SK-N-SH (cell line): ENCODE measurements around the gene BRD1. TPM values are rescaled to one million over a fixed set of nuclear protein-coding genes. Genes with fewer than 3 reads are reported as not detected.

ENCODE experiments used
- CTCF ChIA-PET: fragments of 300-600, 350-600 bp; formaldehyde crosslinking; extraction: SDS; loops from one replicate; lab custom pipeline; 2021; lab: Yijun Ruan, JAX
- POLR2A ChIA-PET: fragments of 350-600 bp; sonication (Branson Sonifier 250); formaldehyde crosslinking; extraction: SDS; loops from one replicate; lab custom pipeline; 2020; ENCODE audit warnings: antibody characterized with exemption, inconsistent platforms; lab: Yijun Ruan, JAX
- DNase-seq: peaks from one replicate; pipeline ENCODE4 v3.0.0; 2012
- H2AFZ ChIP-seq: fragments of 200-600 bp; sonication (generic); 2 replicates; pipeline ENCODE4 v1.8.1; 2016; ENCODE audit warnings: antibody characterized with exemption, mild to moderate bottlenecking, low read depth
- H3F3A ChIP-seq: fragments of 200-600 bp; sonication (generic); replicated peaks from 2 replicates; pipeline ENCODE3; 2016; ENCODE audit warnings: antibody characterized with exemption, mild to moderate bottlenecking; ENCODE audit not compliant: insufficient read depth
- H3K27ac ChIP-seq, 2 experiments: fragments of 200-500 bp in 1 of 2; fragments of 200-600 bp in 1 of 2; sonication (Bioruptor generic) in 1 of 2; sonication (generic), shearing (Covaris generic) in 1 of 2; 2 replicates each; pipeline versions ENCODE4 v1.5.1 to v1.6.1; 2014 to 2016; ENCODE audit warnings: low read depth in 2 of 2, inconsistent platforms in 1 of 2, low read length in 1 of 2, mild to moderate bottlenecking in 1 of 2, mixed read lengths in 1 of 2
- H3K27me3 ChIP-seq: fragments of 200-600 bp; sonication (generic), shearing (Covaris generic); 2 replicates; pipeline ENCODE4 v1.6.1; 2016; ENCODE audit warnings: mixed run types; ENCODE audit not compliant: insufficient read depth
- H3K36me3 ChIP-seq, 2 experiments: fragments of 200-500 bp in 1 of 2; fragments of 200-600 bp in 1 of 2; sonication (Bioruptor generic) in 1 of 2; sonication (generic) in 1 of 2; replicated peaks in 1 of 2; 2 replicates each; pipeline versions ENCODE3 to v1.5.1; 2014 to 2016; ENCODE audit warnings: low read length in 1 of 2, mild to moderate bottlenecking in 1 of 2; ENCODE audit not compliant: insufficient read depth in 2 of 2, control insufficient read depth in 1 of 2
- H3K4me1 ChIP-seq, 2 experiments: fragments of 200-500 bp in 1 of 2; fragments of 200-600 bp in 1 of 2; sonication (Bioruptor generic) in 1 of 2; sonication (generic), shearing (Covaris generic) in 1 of 2; 2 replicates each; pipeline versions ENCODE4 v1.5.1 to v1.6.1; 2014 to 2016; ENCODE audit warnings: low read depth in 1 of 2, low read length in 1 of 2, mixed run types in 1 of 2; ENCODE audit not compliant: insufficient read depth in 2 of 2, control insufficient read depth in 1 of 2
- H3K4me2 ChIP-seq: fragments of 200-600 bp; sonication (generic), shearing (Covaris generic); 2 replicates; pipeline ENCODE4 v1.6.1; 2017; ENCODE audit warnings: mixed run types
- H3K4me3 ChIP-seq, 2 experiments: fragments of 200-500 bp in 1 of 2; fragments of 200-600 bp in 1 of 2; sonication (Bioruptor generic) in 1 of 2; sonication (generic), shearing (Covaris generic) in 1 of 2; 2 replicates each; pipeline versions ENCODE4 v1.5.1 to v1.8.1; 2014 to 2016; ENCODE audit warnings: low read depth in 2 of 2, inconsistent platforms in 1 of 2, low read length in 1 of 2, mild to moderate bottlenecking in 1 of 2, mixed read lengths in 1 of 2, moderate library complexity in 1 of 2
- H3K79me2 ChIP-seq: fragments of 200-600 bp; sonication (generic); 2 replicates; pipeline ENCODE4 v1.8.1; 2017; ENCODE audit warnings: mild to moderate bottlenecking; ENCODE audit not compliant: insufficient read depth
- H3K9ac ChIP-seq: fragments of 200-600 bp; sonication (generic); 2 replicates; pipeline ENCODE4 v1.6.1; 2017; ENCODE audit warnings: mixed run types
- H3K9me2 ChIP-seq: fragments of 200-600 bp; sonication (generic); 2 replicates; pipeline ENCODE4 v1.6.1; 2017; ENCODE audit warnings: mixed run types
- H3K9me3 ChIP-seq: fragments of 200-600 bp; sonication (generic); 2 replicates; pipeline ENCODE4 v1.6.1; 2017; ENCODE audit warnings: mixed run types, mild to moderate bottlenecking, moderate library complexity
- H4K20me1 ChIP-seq: fragments of 200-600 bp; sonication (generic); 2 replicates; pipeline ENCODE4 v1.6.1; 2017; ENCODE audit warnings: mild to moderate bottlenecking, mixed run types; ENCODE audit not compliant: insufficient read depth
- CHD2 ChIP-seq: fragments of 150-350 bp; IDR thresholded peaks from 2 replicates; pipeline ENCODE4 v1.6.1; 2018; ENCODE audit warnings: low read length; ENCODE audit not compliant: partially characterized antibody
- ELF1 ChIP-seq: IDR thresholded peaks from 2 replicates; pipeline ENCODE4 v1.4.0; 2012
- EP300 ChIP-seq, 2 experiments: IDR thresholded peaks; 2 replicates each; pipeline versions ENCODE4 v1.4.0 to v1.6.1; 2012; ENCODE audit warnings: borderline replicate concordance in 1 of 2, low read depth in 1 of 2, low read length in 1 of 2
- EZH2phosphoT487 ChIP-seq: fragments of 200-600 bp; sonication (generic); IDR thresholded peaks from 2 replicates; pipeline ENCODE4 v1.6.1; 2017; ENCODE audit warnings: low read depth, mixed run types, mild to moderate bottlenecking, antibody characterized with exemption, moderate library complexity, borderline replicate concordance
- GATA2 ChIP-seq: sonication (generic); formaldehyde crosslinking; IDR thresholded peaks from 2 replicates; pipeline ENCODE4 v1.5.0; 2020; ENCODE audit warnings: mild to moderate bottlenecking, missing genetic modification reagents
- MXI1 ChIP-seq: IDR thresholded peaks from 2 replicates; pipeline ENCODE4 v1.6.1; 2012; ENCODE audit warnings: mild to moderate bottlenecking, low read depth, low read length, improper control_type of control experiment
- RXRA ChIP-seq: IDR thresholded peaks from 2 replicates; pipeline ENCODE4 v1.4.0; 2012; ENCODE audit warnings: low read depth, mild to moderate bottlenecking, borderline replicate concordance
- SMC3 ChIP-seq: IDR thresholded peaks from 2 replicates; pipeline ENCODE4 v1.6.1; 2012; ENCODE audit warnings: low read depth, low read length, improper control_type of control experiment
- TCF12 ChIP-seq: IDR thresholded peaks from 2 replicates; pipeline ENCODE4 v1.4.0; 2012
- USF1 ChIP-seq: IDR thresholded peaks from 2 replicates; pipeline ENCODE4 v1.4.0; 2012; ENCODE audit warnings: low read depth, borderline replicate concordance
- WGBS: methylation state at CpG from one replicate; pipeline ENCODE4 v1.1.6; 2017; ENCODE audit warnings: low lambda C conversion rate; 5-methylcytosine and 5-hydroxymethylcytosine counted together
- polyA plus RNA-seq, 3 experiments: library from polyadenylated mRNA; depleted of rRNA; stranded (reverse); fragments of >200 nt; gene quantifications; 2 replicates each; pipeline ENCODE4 v1.2.3, GENCODE V29; 2012
- TF ChIP-seq, protein P1 (sequence below): IDR thresholded peaks from 2 replicates; pipeline ENCODE4 v1.4.0; 2012; ENCODE audit warnings: low read depth, borderline replicate concordance
- TF ChIP-seq, protein P2 (sequence below): fragments of 200-600 bp; sonication (generic); IDR thresholded peaks from 2 replicates; pipeline ENCODE4 v1.6.1; 2017; ENCODE audit warnings: antibody characterized with exemption, mild to moderate bottlenecking, moderate library complexity
- TF ChIP-seq, protein P3 (sequence below): fragments of 150-350 bp; IDR thresholded peaks from 2 replicates; pipeline ENCODE4 v1.6.1; 2017; ENCODE audit warnings: antibody characterized with exemption, low read length, low read depth, borderline replicate concordance

The BRD1 gene
- polyA plus RNA-seq, 1 of the 3 experiments (the other 2 are of a cell fraction), result 10.3 TPM

DNA sequence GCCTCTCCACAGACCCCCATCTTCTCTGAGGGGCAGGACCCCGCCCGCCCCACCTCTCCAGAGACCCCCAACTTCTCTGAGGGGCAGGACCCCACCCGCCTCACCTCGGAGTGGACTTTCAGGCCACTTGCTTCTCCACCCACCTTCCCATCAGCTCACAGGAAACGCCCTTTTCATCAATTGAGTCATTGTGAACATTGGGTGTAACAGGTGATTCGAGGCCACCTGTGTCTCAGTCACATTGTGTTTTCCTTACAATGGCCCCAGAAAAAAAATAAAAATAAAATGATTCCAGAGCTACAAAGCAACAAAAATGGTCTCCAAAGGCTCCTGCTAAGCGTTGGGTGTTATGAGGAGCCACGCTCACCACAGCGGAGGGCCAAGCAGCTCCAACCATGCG, 36.0 kb downstream of the BRD1 start:
- H3K4me1 ChIP-seq, result peaks cover 0 to 49% of the 10 kb centered on the region in 2 experiments; a peak in 1 of 4 replicates
- H3K27ac ChIP-seq, result no peak overlapping the region; a peak in 1 of 4 replicates
- H3K4me2 ChIP-seq, result no peak overlapping the region
- ChIA-PET CTCF (interaction anchor here (0.6 kb wide), 1 partner anchor 201 kb away, joined by 3 read pairs; no protein-coding TSS in a partner anchor), POLR2A (interaction anchor here (0.5 kb wide), 1 partner anchor 223 kb away, joined by 4 read pairs; no protein-coding TSS in a partner anchor)
- no peaks in the 10 kb centered on the region for H3F3A ChIP-seq
- H3K79me2 ChIP-seq, result peaks cover 97% of the 10 kb centered on the region
- no peak overlapping the region for H3K4me3 ChIP-seq
- no peak overlapping the region for H2AFZ ChIP-seq
- H3K36me3 ChIP-seq, result peaks cover 21 to 89% of the 10 kb centered on the region in 2 experiments
- WGBS, result 95% methylated on average over 10 of the region's 10 CpGs
- H3K9ac ChIP-seq, result no peak overlapping the region
- H4K20me1 ChIP-seq, result peaks cover 90% of the 10 kb centered on the region
- DNase-seq, result no peak
- no peaks in the 10 kb centered on the region for H3K9me3 ChIP-seq
- H3K9me2 ChIP-seq, result no peaks in the 10 kb centered on the region
- no peaks in the 10 kb centered on the region for H3K27me3 ChIP-seq
- TF ChIP-seq USF1 (no peak), GATA2 (no peak), CHD2 (no peak), EZH2phosphoT487 (no peak), RXRA (no peak), EP300 (IDR thresholded peaks at IDR 0.05; ENCODE audit: borderline replicate concordance in 1 of 2, low read depth in 1 of 2, low read length in 1 of 2) (no peak), TCF12 (no peak), MXI1 (no peak), ELF1 (no peak), SMC3 (no peak)
- TF ChIP-seq, protein P1, sequence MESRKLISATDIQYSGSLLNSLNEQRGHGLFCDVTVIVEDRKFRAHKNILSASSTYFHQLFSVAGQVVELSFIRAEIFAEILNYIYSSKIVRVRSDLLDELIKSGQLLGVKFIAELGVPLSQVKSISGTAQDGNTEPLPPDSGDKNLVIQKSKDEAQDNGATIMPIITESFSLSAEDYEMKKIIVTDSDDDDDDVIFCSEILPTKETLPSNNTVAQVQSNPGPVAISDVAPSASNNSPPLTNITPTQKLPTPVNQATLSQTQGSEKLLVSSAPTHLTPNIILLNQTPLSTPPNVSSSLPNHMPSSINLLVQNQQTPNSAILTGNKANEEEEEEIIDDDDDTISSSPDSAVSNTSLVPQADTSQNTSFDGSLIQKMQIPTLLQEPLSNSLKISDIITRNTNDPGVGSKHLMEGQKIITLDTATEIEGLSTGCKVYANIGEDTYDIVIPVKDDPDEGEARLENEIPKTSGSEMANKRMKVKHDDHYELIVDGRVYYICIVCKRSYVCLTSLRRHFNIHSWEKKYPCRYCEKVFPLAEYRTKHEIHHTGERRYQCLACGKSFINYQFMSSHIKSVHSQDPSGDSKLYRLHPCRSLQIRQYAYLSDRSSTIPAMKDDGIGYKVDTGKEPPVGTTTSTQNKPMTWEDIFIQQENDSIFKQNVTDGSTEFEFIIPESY, result no peak
- TF ChIP-seq, protein P2, sequence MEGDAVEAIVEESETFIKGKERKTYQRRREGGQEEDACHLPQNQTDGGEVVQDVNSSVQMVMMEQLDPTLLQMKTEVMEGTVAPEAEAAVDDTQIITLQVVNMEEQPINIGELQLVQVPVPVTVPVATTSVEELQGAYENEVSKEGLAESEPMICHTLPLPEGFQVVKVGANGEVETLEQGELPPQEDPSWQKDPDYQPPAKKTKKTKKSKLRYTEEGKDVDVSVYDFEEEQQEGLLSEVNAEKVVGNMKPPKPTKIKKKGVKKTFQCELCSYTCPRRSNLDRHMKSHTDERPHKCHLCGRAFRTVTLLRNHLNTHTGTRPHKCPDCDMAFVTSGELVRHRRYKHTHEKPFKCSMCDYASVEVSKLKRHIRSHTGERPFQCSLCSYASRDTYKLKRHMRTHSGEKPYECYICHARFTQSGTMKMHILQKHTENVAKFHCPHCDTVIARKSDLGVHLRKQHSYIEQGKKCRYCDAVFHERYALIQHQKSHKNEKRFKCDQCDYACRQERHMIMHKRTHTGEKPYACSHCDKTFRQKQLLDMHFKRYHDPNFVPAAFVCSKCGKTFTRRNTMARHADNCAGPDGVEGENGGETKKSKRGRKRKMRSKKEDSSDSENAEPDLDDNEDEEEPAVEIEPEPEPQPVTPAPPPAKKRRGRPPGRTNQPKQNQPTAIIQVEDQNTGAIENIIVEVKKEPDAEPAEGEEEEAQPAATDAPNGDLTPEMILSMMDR, result no peak
- TF ChIP-seq, protein P3, sequence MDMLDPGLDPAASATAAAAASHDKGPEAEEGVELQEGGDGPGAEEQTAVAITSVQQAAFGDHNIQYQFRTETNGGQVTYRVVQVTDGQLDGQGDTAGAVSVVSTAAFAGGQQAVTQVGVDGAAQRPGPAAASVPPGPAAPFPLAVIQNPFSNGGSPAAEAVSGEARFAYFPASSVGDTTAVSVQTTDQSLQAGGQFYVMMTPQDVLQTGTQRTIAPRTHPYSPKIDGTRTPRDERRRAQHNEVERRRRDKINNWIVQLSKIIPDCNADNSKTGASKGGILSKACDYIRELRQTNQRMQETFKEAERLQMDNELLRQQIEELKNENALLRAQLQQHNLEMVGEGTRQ, result no peak
